ENCODE results near the gene ENOX1. TPM values are rescaled to one million over a fixed set of nuclear protein-coding genes. Genes with fewer than 3 reads are reported as not detected.

The ENOX1 gene
- total and polyA plus RNA-seq, 2 of the 8 experiments (the other 6 are each of a cell fraction or from before 2014, with no cell fraction given), result 0.23 to 0.37 TPM

DNA sequence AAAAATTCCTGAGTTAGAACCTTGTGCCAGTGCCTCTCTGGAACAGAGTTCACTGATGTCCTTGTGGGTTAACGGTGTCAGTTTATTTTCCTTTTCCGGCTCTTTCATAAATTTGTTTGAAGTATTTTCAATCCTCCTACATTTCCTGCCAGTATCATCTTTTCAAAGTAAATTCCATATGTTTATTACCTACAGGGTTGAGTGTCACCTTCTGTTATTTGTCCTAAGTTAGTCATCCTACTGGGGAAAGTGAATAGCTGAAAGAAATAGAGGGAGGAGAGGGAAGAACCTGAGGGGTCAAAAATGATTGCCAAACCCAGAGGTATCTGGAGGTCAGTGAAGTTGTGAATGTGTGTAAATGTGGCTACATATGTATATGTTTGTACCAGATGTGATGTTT lies 582.2 kb downstream of the ENOX1 start:
- no peak overlapping the region for H2BK5ac ChIP-seq (ENCODE audit: low read depth, low read length)
- no peaks in the 10 kb centered on the region for H3K27me3 ChIP-seq (replicated peaks in 1 of 4; ENCODE audit: control insufficient read depth in 3 of 4, extremely low read depth in 1 of 4, insufficient read depth in 3 of 4, low read length in 3 of 4)
- H3K14ac ChIP-seq (ENCODE audit: insufficient read length), result no peak overlapping the region
- H3K27ac ChIP-seq (ENCODE audit: low read depth, low read length), result no peak overlapping the region
- POLR2A ChIA-PET (ENCODE audit: partially characterized antibody), result interaction anchor here (1.5 kb wide), 1 partner anchor 11 kb away, joined by 4 read pairs; no protein-coding TSS in a partner anchor
- H2AK5ac ChIP-seq (ENCODE audit: low read depth, low read length), result no peak overlapping the region
- H4K5ac ChIP-seq (ENCODE audit: insufficient read length, low read depth, low read length), result no peak overlapping the region
- H4K20me1 ChIP-seq (replicated peaks in 1 of 2; ENCODE audit: control insufficient read depth in 1 of 2, insufficient read depth in 2 of 2, low read length in 2 of 2), result no peaks in the 10 kb centered on the region
- H4K8ac ChIP-seq (ENCODE audit: extremely low read depth, insufficient read depth, low read length), result no peak overlapping the region
- H3K4me3 ChIP-seq (ENCODE audit: extremely low read depth in 1 of 4, insufficient read depth in 2 of 4, low read depth in 3 of 4, low read length in 4 of 4), result no peak overlapping the region
- no peak overlapping the region for H3K9ac ChIP-seq (replicated peaks in 1 of 4; ENCODE audit: extremely low read depth in 1 of 4, low read depth in 3 of 4, low read length in 3 of 4)
- H3K79me2 ChIP-seq (ENCODE audit: control insufficient read depth in 1 of 2, insufficient read depth in 2 of 2, low read length in 2 of 2), result no peaks in the 10 kb centered on the region
- no peaks in the 10 kb centered on the region for H3K36me3 ChIP-seq (ENCODE audit: control insufficient read depth in 2 of 4, insufficient read depth in 4 of 4, low read length in 3 of 4)
- H3K56ac ChIP-seq (replicated peaks; ENCODE audit: insufficient read length, low read depth, low read length), result no peak overlapping the region
- no peaks in the 10 kb centered on the region for H3K4me1 ChIP-seq (replicated peaks in 1 of 4; ENCODE audit: control insufficient read depth in 3 of 4, insufficient read depth in 4 of 4, low read length in 3 of 4)
- H3K4ac ChIP-seq (replicated peaks; ENCODE audit: insufficient read length, low read depth, low read length), result no peak overlapping the region
- 92% methylated on average over 2 of the region's 2 CpGs; no CpG with 5 or more reads in 1 of the 2 experiments for WGBS, 2 experiments (ENCODE audit: extremely low coverage in 1 of 2, insufficient coverage in 1 of 2, insufficient read length in 1 of 2, insufficient replicate concordance in 2 of 2, low coverage in 1 of 2, low lambda C conversion rate in 2 of 2, missing lambda C conversion rate in 1 of 2)
- FAIRE-seq, result no peak
- H3K18ac ChIP-seq (ENCODE audit: extremely low read depth, low read length), result no peak overlapping the region
- no peak overlapping the region for H3K4me2 ChIP-seq (ENCODE audit: insufficient read depth in 1 of 2, low read depth in 2 of 2, low read length in 2 of 2)
- no peaks in the 10 kb centered on the region for H3K23me2 ChIP-seq (ENCODE audit: low read depth, low read length)
- no peak overlapping the region for H2BK12ac ChIP-seq (ENCODE audit: low read depth, low read length)
- no peak overlapping the region for H2AFZ ChIP-seq (ENCODE audit: low read length)
- peaks cover 3 to 6% of the 10 kb centered on the region in 2 experiments; a peak in 2 of 4 replicates for H3K9me3 ChIP-seq (ENCODE audit: insufficient read depth in 2 of 2, low read depth in 1 of 2, low read length in 1 of 2)
- H3K79me1 ChIP-seq (ENCODE audit: low read depth, low read length), result no peaks in the 10 kb centered on the region
- no peak overlapping the region for H2BK120ac ChIP-seq (replicated peaks; ENCODE audit: low read depth, low read length)
- no peak overlapping the region for H2BK20ac ChIP-seq (ENCODE audit: low read length)
- H3K23ac ChIP-seq (ENCODE audit: insufficient read length), result no peak overlapping the region
- no peak overlapping the region for H4K91ac ChIP-seq (replicated peaks; ENCODE audit: insufficient read length, low read length)
- CTCF ChIA-PET (ENCODE audit: partially characterized antibody), result interaction anchor here (0.7 kb wide), 1 partner anchor 35 kb away, joined by 3 read pairs; no protein-coding TSS in a partner anchor
- DNase-seq (ENCODE audit: low read depth in 1 of 2, low spot score in 2 of 2), result no peak
- H2BK15ac ChIP-seq (ENCODE audit: low read length), result no peak overlapping the region
- TF ChIP-seq MAFK (IDR thresholded peaks at IDR 0.05; ENCODE audit: low read depth, low read length), result no peak
- TF ChIP-seq KDM5A (IDR thresholded peaks at IDR 0.05; ENCODE audit: low read length), result no peak
- no peak for TF ChIP-seq SP2 (IDR thresholded peaks at IDR 0.05; ENCODE audit: low read length)
- TF ChIP-seq SP4 (IDR thresholded peaks at IDR 0.05; ENCODE audit: low read length), result no peak
- no peak for TF ChIP-seq POLR2AphosphoS5 (IDR thresholded peaks at IDR 0.05; ENCODE audit: low read depth, low read length)
- no peak for TF ChIP-seq SIRT6 (IDR thresholded peaks at IDR 0.05; ENCODE audit: low read length)
- no peak for TF ChIP-seq KDM1A (IDR thresholded peaks at IDR 0.05; ENCODE audit: borderline replicate concordance, low read length)
- no peak for TF ChIP-seq CEBPB (IDR thresholded peaks at IDR 0.05; ENCODE audit: low read depth, low read length)
- no peak for TF ChIP-seq CBX8 (IDR thresholded peaks at IDR 0.05; ENCODE audit: borderline replicate concordance, low read depth, low read length)
- no peak for TF ChIP-seq TAF1 (IDR thresholded peaks at IDR 0.05; ENCODE audit: low read depth, low read length)
- TF ChIP-seq ASH2L (IDR thresholded peaks at IDR 0.05; ENCODE audit: low read length), result no peak
- no peak for TF ChIP-seq RBBP5 (IDR thresholded peaks at IDR 0.05; ENCODE audit: borderline replicate concordance, low read depth, low read length)
- no peak for TF ChIP-seq CBX5 (IDR thresholded peaks at IDR 0.05; ENCODE audit: low read depth, low read length)
- TF ChIP-seq CHD1 (IDR thresholded peaks at IDR 0.05; ENCODE audit: low read depth, low read length), result no peak
- TF ChIP-seq SAP30 (IDR thresholded peaks at IDR 0.05; ENCODE audit: insufficient read depth, insufficient replicate concordance, low read length), result no peak
- TF ChIP-seq FOSL1 (IDR thresholded peaks at IDR 0.05; ENCODE audit: insufficient read depth, low read depth, low read length), result no peak

Measured in H1 (cell line).